Peyer's patch (tissue), 4 donors: Measurements from ENCODE around the gene MCTP1.

Experiments
- POLR2A ChIP-seq, 2 donors: fragments of 450-650 bp; IDR thresholded peaks; one replicate each; pipeline ENCODE4 v1.5.1; 2017; ENCODE audit warnings: antibody characterized with exemption in 2 of 2, mild to moderate bottlenecking in 2 of 2, moderate library complexity in 2 of 2
- TF ChIP-seq, protein P1 (sequence below), 6 experiments: fragments of 450-650 bp in 4 of 6; fragments of 200-600 bp in 2 of 6; sonication (generic) in 1 of 6; IDR thresholded peaks; one replicate each; pipeline ENCODE4 v1.5.1; 2017 to 2019; ENCODE audit warnings: antibody characterized with exemption in 6 of 6, mild to moderate bottlenecking in 3 of 6, moderate library complexity in 1 of 6

DNA sequence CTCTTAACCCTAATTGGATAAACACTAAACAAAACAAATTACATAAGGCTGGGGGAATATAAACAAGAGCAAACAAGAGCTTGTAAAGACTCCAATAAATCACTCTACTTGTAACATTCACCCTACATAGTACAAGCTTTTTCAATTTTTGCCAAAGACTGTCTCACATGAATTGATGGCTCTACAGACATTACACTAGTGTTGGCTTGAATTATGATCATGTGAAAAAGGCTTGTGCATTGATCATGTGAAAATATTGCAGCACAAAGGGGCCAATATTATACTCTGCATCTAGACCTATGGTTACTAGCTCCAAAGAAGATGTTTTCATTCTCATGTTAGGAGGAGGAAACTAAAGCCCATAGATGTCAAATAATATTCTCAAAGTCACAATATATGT, 212.6 kb downstream of the MCTP1 start:
- TF ChIP-seq, protein P1, sequence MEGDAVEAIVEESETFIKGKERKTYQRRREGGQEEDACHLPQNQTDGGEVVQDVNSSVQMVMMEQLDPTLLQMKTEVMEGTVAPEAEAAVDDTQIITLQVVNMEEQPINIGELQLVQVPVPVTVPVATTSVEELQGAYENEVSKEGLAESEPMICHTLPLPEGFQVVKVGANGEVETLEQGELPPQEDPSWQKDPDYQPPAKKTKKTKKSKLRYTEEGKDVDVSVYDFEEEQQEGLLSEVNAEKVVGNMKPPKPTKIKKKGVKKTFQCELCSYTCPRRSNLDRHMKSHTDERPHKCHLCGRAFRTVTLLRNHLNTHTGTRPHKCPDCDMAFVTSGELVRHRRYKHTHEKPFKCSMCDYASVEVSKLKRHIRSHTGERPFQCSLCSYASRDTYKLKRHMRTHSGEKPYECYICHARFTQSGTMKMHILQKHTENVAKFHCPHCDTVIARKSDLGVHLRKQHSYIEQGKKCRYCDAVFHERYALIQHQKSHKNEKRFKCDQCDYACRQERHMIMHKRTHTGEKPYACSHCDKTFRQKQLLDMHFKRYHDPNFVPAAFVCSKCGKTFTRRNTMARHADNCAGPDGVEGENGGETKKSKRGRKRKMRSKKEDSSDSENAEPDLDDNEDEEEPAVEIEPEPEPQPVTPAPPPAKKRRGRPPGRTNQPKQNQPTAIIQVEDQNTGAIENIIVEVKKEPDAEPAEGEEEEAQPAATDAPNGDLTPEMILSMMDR (IDR thresholded peaks at IDR 0.05) = no peak
- no peak for TF ChIP-seq POLR2A (IDR thresholded peaks at IDR 0.05)
